Ramos (cell line): ENCODE measurements around the gene BMP7.

Experiments
- in situ Hi-C: fragments of 300-500 bp; cut with MboI; formaldehyde crosslinking; loops from one replicate; pipeline ENCODE4 v1.14.3; 2022; ENCODE audit warnings: low sequenced_read_pairs; ENCODE audit not compliant: unreplicated experiment

Gene BMP7

DNA sequence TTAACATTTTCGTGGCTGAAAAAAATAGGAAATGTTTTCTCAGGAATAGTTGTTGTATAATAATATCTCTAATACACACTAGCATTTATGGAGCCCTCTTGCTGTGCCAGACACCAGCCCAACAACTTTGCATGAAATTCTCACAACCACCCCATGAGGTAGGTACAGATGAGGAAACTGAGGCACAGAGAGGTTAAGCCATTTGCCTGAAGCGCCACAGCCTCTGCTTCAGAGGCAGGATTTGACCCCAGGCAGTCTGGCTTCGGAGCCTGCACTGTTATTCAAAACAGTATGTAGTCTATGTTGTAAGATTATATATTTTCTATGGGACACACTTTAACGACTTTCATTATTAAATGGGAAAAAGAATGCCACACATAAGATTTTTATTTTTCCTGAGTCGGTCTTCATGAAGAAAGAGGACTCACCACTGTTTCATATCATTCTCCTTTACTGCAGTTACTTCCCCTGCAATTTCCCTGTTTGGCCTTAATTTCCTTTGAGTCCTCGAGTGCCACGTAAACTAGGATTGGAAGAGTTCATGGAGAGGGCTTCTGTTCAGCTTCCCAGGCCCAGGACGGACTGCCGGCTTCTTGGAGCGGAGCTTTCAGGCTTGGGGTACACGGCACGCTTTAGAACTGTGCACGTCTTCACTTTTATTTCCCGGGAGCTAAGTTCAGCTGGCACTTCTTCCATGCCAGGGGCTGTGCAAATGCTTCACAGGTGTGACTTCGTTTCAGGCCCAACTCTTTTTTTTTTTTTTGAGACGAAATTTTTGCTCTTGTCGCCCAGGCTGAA lies 128.0 kb downstream of the BMP7 start:
- in situ Hi-C loops, result no loop called here

DNA sequence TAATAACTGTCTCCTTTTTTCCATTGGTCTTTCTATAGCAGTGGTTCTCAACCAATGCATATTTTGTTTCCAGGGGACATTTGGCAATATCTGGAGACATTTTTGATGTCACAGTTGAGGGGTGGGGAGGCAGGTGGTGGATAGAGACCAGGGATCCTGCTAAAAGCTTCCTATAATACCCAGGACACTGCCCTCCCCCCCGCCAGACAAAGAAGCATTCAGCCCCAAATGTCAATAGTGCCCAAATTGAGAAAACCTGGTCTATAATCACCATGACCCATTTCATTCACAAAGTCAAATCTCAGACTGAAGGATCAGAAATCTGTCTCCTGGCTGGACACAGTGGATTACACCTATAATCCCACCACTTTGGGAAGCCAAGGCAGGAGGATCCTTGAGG lies 128.8 kb downstream of the BMP7 start:
- in situ Hi-C loops, result no loop called here

GRCh38 chr20:57136734-57137133 lies 129.7 kb downstream of the BMP7 start:
- in situ Hi-C loops, result no loop called here

DNA sequence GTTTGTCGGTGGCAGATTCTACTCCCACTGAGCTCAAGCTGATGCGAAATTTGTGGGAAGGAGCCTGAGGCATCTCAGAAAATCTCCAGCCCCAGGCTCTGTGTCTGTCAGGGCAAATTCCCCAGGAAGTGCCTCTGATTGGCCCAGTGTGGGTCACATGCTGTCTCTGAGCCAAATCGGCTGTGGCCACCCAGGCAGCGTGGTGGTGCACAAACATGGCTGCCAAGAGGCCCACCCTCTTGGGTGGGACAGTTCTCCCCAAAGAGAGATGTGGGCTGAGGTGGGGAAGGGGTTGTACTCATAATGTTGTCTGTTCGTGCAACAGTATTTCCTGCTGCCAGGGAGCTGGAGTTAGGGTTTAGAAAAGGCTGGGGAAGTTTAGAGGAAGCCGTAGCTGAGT lies 130.6 kb downstream of the BMP7 start:
- in situ Hi-C loops, result no loop called here

DNA sequence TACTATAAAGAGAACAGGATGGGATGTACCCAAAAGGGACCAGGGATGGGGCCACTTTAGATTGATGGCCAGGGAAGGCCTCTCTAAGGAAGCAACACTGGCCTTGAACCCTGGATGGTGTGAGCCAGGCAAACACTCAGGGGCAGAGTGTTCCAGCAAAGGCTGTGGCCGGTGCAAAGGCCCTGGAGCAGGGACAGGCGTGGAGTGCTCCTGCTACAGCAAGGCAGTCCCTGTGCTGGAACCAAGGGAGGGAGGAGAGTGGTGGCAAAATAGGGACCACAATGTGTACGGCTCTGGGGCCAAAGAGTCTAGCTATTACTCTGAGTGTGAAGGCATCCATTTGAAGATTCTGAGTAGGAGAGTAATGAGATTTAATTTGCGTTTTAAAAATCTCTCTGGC lies 131.6 kb downstream of the BMP7 start:
- in situ Hi-C loops, result no loop called here

GRCh38 chr20:57133926-57134650 lies 132.4 kb downstream of the BMP7 start:
- in situ Hi-C loops, result no loop called here

DNA sequence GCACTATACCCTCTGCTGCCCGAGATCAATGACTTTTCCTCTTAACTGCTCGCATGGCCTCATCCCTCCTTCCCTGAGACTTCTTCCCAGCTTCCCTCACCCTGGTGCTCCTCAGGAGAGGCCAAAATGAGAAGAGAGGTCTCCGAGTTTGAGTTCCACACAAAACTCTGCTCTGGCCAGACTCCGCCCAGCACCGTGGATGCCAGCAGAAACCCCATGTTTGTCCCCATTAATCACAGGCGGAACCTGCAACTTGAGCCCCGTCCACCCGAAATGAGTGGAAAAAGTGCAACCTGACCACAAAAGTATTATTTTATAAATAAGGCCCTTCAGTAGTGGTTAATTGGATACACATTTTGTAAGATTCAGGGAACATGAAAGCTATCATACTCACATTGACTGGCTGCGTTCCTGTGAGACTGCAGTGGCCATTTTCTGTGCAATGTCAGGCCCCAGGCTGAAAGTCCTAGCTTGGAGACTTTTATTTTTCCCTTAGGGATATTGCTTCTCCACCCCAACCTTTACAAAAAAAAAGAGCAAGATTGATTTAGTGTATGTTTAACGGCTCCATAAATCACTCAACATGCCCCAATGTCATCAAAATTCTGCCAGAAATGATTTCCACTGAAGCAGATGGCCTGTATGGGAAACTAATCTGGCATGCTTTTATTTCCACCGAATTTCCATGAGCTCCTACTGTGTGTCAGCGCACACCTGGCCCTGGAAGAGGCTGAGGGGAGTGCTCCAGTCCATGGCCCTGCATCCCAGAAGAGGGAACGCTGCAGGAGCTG lies 134.6 kb downstream of the BMP7 start:
- in situ Hi-C loops, result no loop called here

GRCh38 chr20:57131077-57131476 lies 135.4 kb downstream of the BMP7 start:
- in situ Hi-C loops, result no loop called here

- in situ Hi-C loops, result no loop called here
Observed at GRCh38 chr20:57130160-57130772, 136.2 kb downstream of the BMP7 start.

DNA sequence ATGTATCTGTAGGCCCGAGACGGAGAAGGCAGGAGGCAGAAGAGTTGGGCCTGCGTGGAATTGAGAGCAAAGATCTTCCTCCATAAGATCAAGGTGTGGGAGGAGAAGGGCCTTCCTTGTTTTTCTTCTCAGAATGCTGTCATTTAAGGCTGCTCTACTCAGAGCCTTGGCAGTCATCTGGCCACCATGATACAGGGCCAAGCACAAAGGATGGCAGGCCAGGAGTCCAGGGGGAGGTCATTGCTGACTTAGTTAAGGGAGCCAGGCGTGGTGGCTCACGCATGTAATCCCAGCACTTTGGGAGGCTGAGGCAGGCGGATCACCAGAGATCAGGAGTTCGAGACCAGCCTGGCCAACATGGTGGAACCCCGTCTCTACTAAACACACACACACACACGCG lies 137.1 kb downstream of the BMP7 start:
- in situ Hi-C loops, result no loop called here

GRCh38 chr20:57128044-57128757 lies 138.2 kb downstream of the BMP7 start:
- in situ Hi-C loops, result no loop called here

DNA sequence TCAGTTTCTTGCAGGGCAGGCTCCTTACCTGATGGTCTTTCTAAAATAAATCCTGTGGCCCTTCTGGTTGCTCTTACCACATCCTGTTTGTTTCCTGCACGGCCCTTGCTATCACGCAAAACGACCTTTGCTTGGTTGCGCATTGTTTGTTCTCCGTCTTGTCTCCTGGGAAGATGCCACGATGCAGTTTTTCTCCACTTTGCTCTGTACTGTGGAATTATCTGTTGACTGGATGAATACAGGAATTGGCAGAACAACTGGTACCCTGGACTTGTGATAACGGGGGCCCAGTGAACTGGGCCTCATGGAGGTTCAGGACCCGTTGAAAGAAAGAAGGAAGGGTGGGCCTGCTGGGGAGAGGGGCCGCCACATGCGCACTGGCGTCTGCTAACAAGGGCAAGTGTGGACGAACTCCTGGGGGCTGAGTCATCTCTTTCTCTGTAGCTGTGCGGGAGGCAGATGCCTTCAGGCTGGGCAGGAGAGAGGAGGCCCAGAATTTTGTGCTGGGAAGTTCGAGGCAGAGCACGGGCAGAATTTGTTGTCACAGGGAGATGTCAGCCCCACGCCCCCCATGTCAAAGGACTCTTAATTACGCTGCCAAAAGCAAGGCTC lies 139.9 kb downstream of the BMP7 start:
- in situ Hi-C loops, result no loop called here

GRCh38 chr20:57124800-57125517 lies 141.5 kb downstream of the BMP7 start:
- in situ Hi-C loops, result no loop called here

DNA sequence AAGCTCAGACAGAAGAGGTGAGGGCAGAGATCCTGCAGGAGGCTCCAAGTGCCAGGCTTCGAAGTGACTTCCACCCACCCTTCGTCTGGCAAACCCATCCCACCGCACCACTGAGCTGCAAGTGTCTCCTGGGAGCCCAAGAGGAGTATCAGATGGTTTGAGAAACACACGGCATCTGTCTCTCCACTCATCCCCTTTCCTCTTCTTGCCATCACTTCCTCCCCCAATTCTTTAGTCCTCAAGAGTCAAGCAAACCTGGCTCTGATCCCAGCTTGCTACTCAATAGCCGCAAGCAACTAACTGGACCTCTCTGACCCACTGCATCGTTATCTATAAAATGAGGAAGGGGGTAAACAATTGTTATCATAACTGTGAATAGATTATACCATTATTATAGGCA lies 142.1 kb downstream of the BMP7 start:
- in situ Hi-C loops, result no loop called here

DNA sequence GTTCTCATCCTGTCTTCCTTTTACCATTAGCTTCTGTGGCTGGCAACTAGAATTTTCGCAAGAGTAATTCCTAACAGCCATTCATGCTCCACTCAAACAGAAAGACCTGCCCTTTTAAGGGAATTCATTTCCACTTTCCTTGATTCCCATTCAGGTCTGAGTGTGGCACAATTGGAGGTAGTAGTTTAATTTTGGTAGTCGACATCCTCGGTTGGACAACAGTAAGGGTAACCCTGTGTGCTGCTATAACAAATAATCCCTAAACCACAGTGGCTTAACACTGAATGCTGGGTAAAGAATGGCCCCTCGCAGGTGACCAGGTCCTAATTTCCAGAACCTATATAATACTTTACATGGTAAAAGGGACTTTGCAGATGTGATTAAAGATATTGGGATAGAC lies 142.9 kb downstream of the BMP7 start:
- in situ Hi-C loops, result no loop called here

- in situ Hi-C loops, result no loop called here
Observed at GRCh38 chr20:57122536-57123489, 143.6 kb downstream of the BMP7 start.

DNA sequence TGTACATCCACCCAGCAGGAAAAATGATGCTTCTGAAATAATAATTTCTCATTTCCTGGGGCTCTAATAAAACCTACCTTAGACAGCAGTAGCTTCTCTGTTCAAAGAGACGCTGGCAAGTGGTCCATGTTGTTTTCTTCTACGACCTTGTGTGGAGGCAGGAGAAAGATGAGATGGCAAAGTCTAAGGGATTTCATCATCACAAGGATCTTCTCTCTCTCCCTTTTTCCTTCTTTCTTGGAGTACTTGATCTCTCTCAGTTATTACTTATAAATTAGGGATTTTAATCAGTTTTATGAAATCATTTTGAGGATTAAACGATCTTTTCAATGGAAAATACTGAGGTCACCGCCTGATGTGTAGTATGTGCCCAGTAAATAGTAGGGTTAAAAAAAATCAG lies 147.5 kb downstream of the BMP7 start:
- in situ Hi-C loops, result no loop called here
